IMR-90 (cell line): ENCODE data around the gene PALM3. TPM values are rescaled to one million over a fixed set of nuclear protein-coding genes. Genes with fewer than 3 reads are reported as not detected.

Experiments used
- ATAC-seq: fragments of 200-7000 bp; cut with Tn5 transposase; 2 replicates; pipeline ENCODE4 v1.9.1; 2020; ENCODE audit warnings: low read depth, mild to moderate bottlenecking, moderate library complexity
- BruUV-seq: library from RNA; stranded (reverse); fragments of 400-500 nt; replicated peaks from 2 replicates; lab custom pipeline; 2021; lab: Mats Ljungman, UMichigan
- CTCF ChIA-PET: fragments of 300-600 bp; formaldehyde crosslinking; extraction: SDS; loops from one replicate; lab custom pipeline; 2021; ENCODE audit warnings: antibody characterized with exemption; lab: Yijun Ruan, JAX
- POLR2A ChIA-PET: fragments of 300-600 bp; sonication (Branson Sonifier 250); formaldehyde crosslinking; loops from one replicate; lab custom pipeline; 2022; ENCODE audit warnings: antibody characterized with exemption; ENCODE audit not compliant: unreplicated experiment; lab: Charles Lee
- DNase-seq: peaks from one replicate; pipeline ENCODE4 v3.0.0; 2013
- H2AFZ ChIP-seq: replicated peaks from 2 replicates; pipeline ENCODE3; 2013; ENCODE audit warnings: low read length, mild to moderate bottlenecking; ENCODE audit not compliant: poor library complexity
- H2AK5ac ChIP-seq: 2 replicates; pipeline ENCODE4 v1.6.1; 2013; ENCODE audit warnings: low read depth, low read length, inconsistent platforms
- H2AK9ac ChIP-seq: replicated peaks from 2 replicates; pipeline ENCODE3; 2013; ENCODE audit warnings: mild to moderate bottlenecking, low read depth, low read length, moderate library complexity; ENCODE audit not compliant: poor library complexity
- H2BK120ac ChIP-seq: 2 replicates; pipeline ENCODE4 v1.6.1; 2013; ENCODE audit warnings: low read depth, low read length, inconsistent platforms
- H2BK15ac ChIP-seq: 3 replicates; pipeline ENCODE4 v1.6.1; 2013; ENCODE audit warnings: low read depth, low read length, inconsistent platforms
- H2BK20ac ChIP-seq: 2 replicates; pipeline ENCODE4 v1.6.1; 2013; ENCODE audit warnings: low read depth, mild to moderate bottlenecking, inconsistent platforms, low read length, moderate library complexity
- H2BK5ac ChIP-seq: 2 replicates; pipeline ENCODE4 v1.6.1; 2013; ENCODE audit warnings: mild to moderate bottlenecking, low read depth, low read length, inconsistent platforms; ENCODE audit not compliant: poor library complexity, severe bottlenecking
- H3K14ac ChIP-seq: replicated peaks from 2 replicates; pipeline ENCODE4 v1.6.1; 2013; ENCODE audit warnings: low read depth, low read length, inconsistent platforms
- H3K18ac ChIP-seq: 2 replicates; pipeline ENCODE4 v1.6.1; 2013; ENCODE audit warnings: low read depth, low read length, control low read depth
- H3K23ac ChIP-seq: 2 replicates; pipeline ENCODE4 v1.6.1; 2013; ENCODE audit warnings: low read depth, low read length, inconsistent platforms
- H3K27ac ChIP-seq: 2 replicates; pipeline ENCODE4 v1.5.1; 2013; ENCODE audit warnings: mild to moderate bottlenecking, control low read depth, low read length; ENCODE audit not compliant: insufficient read depth
- H3K27me3 ChIP-seq: 2 replicates; pipeline ENCODE4 v1.6.1; 2013; ENCODE audit warnings: low read length; ENCODE audit not compliant: control insufficient read depth, insufficient read depth
- H3K36me3 ChIP-seq: 2 replicates; pipeline ENCODE4 v1.6.1; 2013; ENCODE audit warnings: low read length, mixed read lengths; ENCODE audit not compliant: control insufficient read depth, insufficient read depth
- H3K4ac ChIP-seq: 2 replicates; pipeline ENCODE4 v1.6.1; 2013; ENCODE audit warnings: low read depth, low read length, inconsistent platforms
- H3K4me1 ChIP-seq: 2 replicates; pipeline ENCODE4 v1.6.1; 2013; ENCODE audit warnings: low read length, mixed read lengths; ENCODE audit not compliant: control insufficient read depth, insufficient read depth
- H3K4me2 ChIP-seq: 2 replicates; pipeline ENCODE4 v1.6.1; 2013; ENCODE audit warnings: low read depth, mild to moderate bottlenecking, control low read depth, low read length, moderate library complexity
- H3K4me3 ChIP-seq: 2 replicates; pipeline ENCODE4 v1.5.1; 2013; ENCODE audit warnings: low read depth, mild to moderate bottlenecking, control low read depth, low read length, moderate library complexity; ENCODE audit not compliant: insufficient read depth
- H3K56ac ChIP-seq: 2 replicates; pipeline ENCODE4 v1.6.1; 2013; ENCODE audit warnings: low read length, inconsistent platforms; ENCODE audit not compliant: insufficient read depth; ENCODE audit errors: extremely low read depth
- H3K79me1 ChIP-seq, 2 experiments: 2 replicates each; pipeline ENCODE4 v1.6.1; 2013; ENCODE audit warnings: low read length in 2 of 2, inconsistent platforms in 1 of 2, low read depth in 1 of 2
- H3K9ac ChIP-seq: 2 replicates; pipeline ENCODE4 v1.6.1; 2013; ENCODE audit warnings: low read depth, low read length, control low read depth
- H3K9me1 ChIP-seq: 2 replicates; pipeline ENCODE4 v1.6.1; 2013; ENCODE audit warnings: low read length, inconsistent platforms; ENCODE audit not compliant: insufficient read depth
- H3K9me3 ChIP-seq: 2 replicates; pipeline ENCODE4 v1.6.1; 2013; ENCODE audit warnings: low read length; ENCODE audit not compliant: control insufficient read depth, insufficient read depth
- H4K20me1 ChIP-seq: 2 replicates; pipeline ENCODE4 v1.6.1; 2013; ENCODE audit warnings: low read length, inconsistent platforms; ENCODE audit not compliant: insufficient read depth
- H4K5ac ChIP-seq: 2 replicates; pipeline ENCODE4 v1.6.1; 2013; ENCODE audit warnings: mild to moderate bottlenecking, low read depth, low read length, control low read depth
- H4K8ac ChIP-seq, 2 experiments: 2 replicates each; pipeline ENCODE4 v1.6.1; 2013; ENCODE audit warnings: low read depth in 2 of 2, low read length in 2 of 2, control low read depth in 1 of 2, inconsistent platforms in 1 of 2
- H4K91ac ChIP-seq: 2 replicates; pipeline ENCODE4 v1.6.1; 2013; ENCODE audit warnings: low read depth, low read length, inconsistent platforms; ENCODE audit not compliant: insufficient read depth
- CHD1 ChIP-seq: IDR thresholded peaks from 2 replicates; pipeline ENCODE4 v1.6.1; 2012; ENCODE audit warnings: low read depth, low read length, improper control_type of control experiment
- NFE2L2 ChIP-seq: fragments of 150-350 bp; IDR thresholded peaks from 2 replicates; pipeline ENCODE4 v1.6.1; 2016; ENCODE audit warnings: low read depth, mild to moderate bottlenecking, low read length
- RAD21 ChIP-seq: IDR thresholded peaks from 2 replicates; pipeline ENCODE4 v1.6.1; 2012; ENCODE audit warnings: low read length, improper control_type of control experiment
- RCOR1 ChIP-seq: IDR thresholded peaks from 2 replicates; pipeline ENCODE4 v1.6.1; 2012; ENCODE audit warnings: mild to moderate bottlenecking, low read length, improper control_type of control experiment; ENCODE audit not compliant: insufficient replicate concordance
- SMC3 ChIP-seq: fragments of 150-350 bp; IDR thresholded peaks from 2 replicates; pipeline ENCODE4 v1.6.1; 2016; ENCODE audit warnings: low read depth, mild to moderate bottlenecking, antibody characterized with exemption, low read length, moderate library complexity
- WGBS, 2 experiments: methylation state at CpG; one replicate each; pipeline versions ENCODE4 v1.1.5 to v1.1.7; 2013; ENCODE audit warnings: missing lambda C conversion rate in 2 of 2; ENCODE audit not compliant: insufficient read length in 1 of 2; ENCODE audit errors: extremely low coverage in 2 of 2; 5-methylcytosine and 5-hydroxymethylcytosine counted together
- dilution Hi-C: fragments of 300-500 bp; cut with HindIII; formaldehyde crosslinking; loops from one replicate; pipeline ENCODE4 v1.14.3; 2018; ENCODE audit warnings: low sequenced_read_pairs; ENCODE audit not compliant: unreplicated experiment
- in situ Hi-C: fragments of 300-500 bp; cut with MboI; formaldehyde crosslinking; loops from 3 replicates; pipeline ENCODE4 v1.14.3; 2019; ENCODE audit warnings: low sequenced_read_pairs, inconsistent platforms, mixed read lengths
- intact Hi-C: fragments of 100-400 bp; cut with micrococcal nuclease; formaldehyde crosslinking; loops from 2 replicates; pipeline ENCODE4 v1.10.0; 2022
- polyA plus RNA-seq, 3 experiments: library from polyadenylated mRNA; depleted of rRNA; stranded (reverse); fragments of >200 nt; gene quantifications; 2 replicates each; pipeline ENCODE4 v1.2.3, GENCODE V29; 2012; ENCODE audit warnings: low replicate concordance in 1 of 3
- total RNA-seq: library from RNA; depleted of rRNA; stranded (reverse); fragments of >200 nt; gene quantifications from 2 replicates; pipeline ENCODE4 v1.2.3, GENCODE V29; 2012
- TF ChIP-seq, protein P1 (sequence below): fragments of 150-350 bp; IDR thresholded peaks from 2 replicates; pipeline ENCODE4 v1.6.1; 2017; ENCODE audit warnings: mild to moderate bottlenecking, antibody characterized with exemption, low read length, low read depth
- TF ChIP-seq, protein P2 (sequence below): conservative IDR thresholded peaks from 2 replicates; pipeline ENCODE4 v1.5.1; 2012; ENCODE audit warnings: mild to moderate bottlenecking, low read depth, low read length, improper control_type of control experiment

Gene PALM3
- total and polyA plus RNA-seq, 2 of the 4 experiments (the other 2 are of a cell fraction), result 0.18 to 0.84 TPM

DNA sequence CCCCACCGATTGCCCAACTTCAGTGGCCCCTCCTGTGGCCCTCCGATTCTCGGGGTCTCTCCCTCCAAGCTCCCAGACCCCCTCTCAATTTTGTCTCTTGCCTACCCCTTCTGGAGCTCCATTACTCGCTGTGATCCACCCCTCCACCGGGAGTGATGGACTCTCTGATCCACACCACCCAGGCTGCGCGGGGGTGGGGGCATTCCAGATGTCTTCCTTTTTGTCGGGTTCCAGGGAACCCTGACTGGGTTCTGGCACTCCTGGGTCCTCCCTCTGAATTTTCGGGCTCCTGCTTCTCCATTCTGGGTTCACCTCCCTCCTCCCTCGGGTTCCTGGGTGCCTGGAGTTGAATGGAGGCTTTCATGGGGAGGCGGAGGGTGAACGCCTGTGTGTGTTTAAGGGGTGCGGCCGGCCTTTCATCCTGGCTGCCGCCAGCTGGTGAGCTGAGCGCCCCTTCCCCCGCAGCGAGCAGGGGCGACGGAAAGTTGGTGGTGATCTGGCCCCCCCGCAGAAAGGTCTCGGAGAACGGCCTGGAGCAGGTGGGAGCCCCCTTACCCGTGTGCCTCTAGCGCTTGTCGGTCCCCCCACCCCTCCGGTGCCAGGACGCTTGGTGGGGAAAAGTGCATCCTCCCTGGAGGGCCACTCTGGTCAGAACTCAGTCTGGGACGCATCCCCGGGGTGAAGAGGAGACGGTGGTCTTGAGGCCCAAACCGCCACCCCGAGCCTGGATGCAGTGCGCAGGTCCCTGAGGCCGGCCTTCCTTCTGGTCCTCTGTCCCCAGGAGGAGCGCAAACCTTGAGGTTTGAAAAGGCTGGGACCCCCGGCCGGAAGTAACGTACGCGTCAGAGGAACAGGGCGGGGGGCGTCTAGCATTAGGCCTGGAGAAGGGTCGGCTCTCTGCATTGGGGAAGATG is 12.3 kb upstream of the PALM3 start:
- peak overlapping the region; percentile 76; the same call in 1 of the 2 replicates for H3K14ac ChIP-seq
- dilution Hi-C loops, result no loop called here
- H2AK5ac ChIP-seq, result no peak overlapping the region; the same call in 1 of the 2 replicates
- intact Hi-C loops, result loop anchor here (2.0 kb wide), 1 partner anchor 477 kb away; no protein-coding TSS in a partner anchor
- peak overlapping the region; percentile 36 to 78; a peak in 3 of 4 replicates for H4K8ac ChIP-seq
- CTCF ChIA-PET, result interaction anchor here (0.6 kb wide), 1 partner anchor 274 kb away, joined by 3 read pairs; no protein-coding TSS in a partner anchor
- H3K27ac ChIP-seq, result peak overlapping the region; percentile 13; the same call in 1 of the 2 replicates
- no peaks in the 10 kb centered on the region for H4K20me1 ChIP-seq
- peaks cover 10% of the 10 kb centered on the region for H3K4me1 ChIP-seq
- no peak overlapping the region for H2BK20ac ChIP-seq
- no peaks in the 10 kb centered on the region for H3K9me3 ChIP-seq
- no peak overlapping the region for H2BK15ac ChIP-seq
- no peaks in the 10 kb centered on the region; the same call in 1 of the 2 replicates for H3K27me3 ChIP-seq
- peak overlapping the region; percentile 57 for H3K9ac ChIP-seq
- peak overlapping the region; percentile 41 for H3K56ac ChIP-seq
- DNase-seq (peak; percentile 25), ATAC-seq (peak; percentile 16)
- peak overlapping the region; percentile 61 for H3K4me3 ChIP-seq
- no TSS peak for BruUV-seq
- H4K91ac ChIP-seq, result no peak overlapping the region; the same call in 1 of the 2 replicates
- in situ Hi-C loops, result loop anchor here (5.0 kb wide), 1 partner anchor 192 kb away; no protein-coding TSS in a partner anchor
- H3K36me3 ChIP-seq, result no peaks in the 10 kb centered on the region
- TF ChIP-seq RCOR1, result no peak
- TF ChIP-seq CHD1, result no peak
- TF ChIP-seq, protein P1, sequence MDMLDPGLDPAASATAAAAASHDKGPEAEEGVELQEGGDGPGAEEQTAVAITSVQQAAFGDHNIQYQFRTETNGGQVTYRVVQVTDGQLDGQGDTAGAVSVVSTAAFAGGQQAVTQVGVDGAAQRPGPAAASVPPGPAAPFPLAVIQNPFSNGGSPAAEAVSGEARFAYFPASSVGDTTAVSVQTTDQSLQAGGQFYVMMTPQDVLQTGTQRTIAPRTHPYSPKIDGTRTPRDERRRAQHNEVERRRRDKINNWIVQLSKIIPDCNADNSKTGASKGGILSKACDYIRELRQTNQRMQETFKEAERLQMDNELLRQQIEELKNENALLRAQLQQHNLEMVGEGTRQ, result no peak
- TF ChIP-seq, protein P2, sequence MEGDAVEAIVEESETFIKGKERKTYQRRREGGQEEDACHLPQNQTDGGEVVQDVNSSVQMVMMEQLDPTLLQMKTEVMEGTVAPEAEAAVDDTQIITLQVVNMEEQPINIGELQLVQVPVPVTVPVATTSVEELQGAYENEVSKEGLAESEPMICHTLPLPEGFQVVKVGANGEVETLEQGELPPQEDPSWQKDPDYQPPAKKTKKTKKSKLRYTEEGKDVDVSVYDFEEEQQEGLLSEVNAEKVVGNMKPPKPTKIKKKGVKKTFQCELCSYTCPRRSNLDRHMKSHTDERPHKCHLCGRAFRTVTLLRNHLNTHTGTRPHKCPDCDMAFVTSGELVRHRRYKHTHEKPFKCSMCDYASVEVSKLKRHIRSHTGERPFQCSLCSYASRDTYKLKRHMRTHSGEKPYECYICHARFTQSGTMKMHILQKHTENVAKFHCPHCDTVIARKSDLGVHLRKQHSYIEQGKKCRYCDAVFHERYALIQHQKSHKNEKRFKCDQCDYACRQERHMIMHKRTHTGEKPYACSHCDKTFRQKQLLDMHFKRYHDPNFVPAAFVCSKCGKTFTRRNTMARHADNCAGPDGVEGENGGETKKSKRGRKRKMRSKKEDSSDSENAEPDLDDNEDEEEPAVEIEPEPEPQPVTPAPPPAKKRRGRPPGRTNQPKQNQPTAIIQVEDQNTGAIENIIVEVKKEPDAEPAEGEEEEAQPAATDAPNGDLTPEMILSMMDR, result no peak
- no peak for TF ChIP-seq SMC3
- no peak for TF ChIP-seq NFE2L2
- no peak for TF ChIP-seq RAD21
- H3K23ac ChIP-seq, result peak overlapping the region; percentile 59
- no peak overlapping the region for H3K18ac ChIP-seq
- peak overlapping the region; percentile 88 for H3K4me2 ChIP-seq
- peaks cover 0 to 14% of the 10 kb centered on the region in 2 experiments; a peak in 1 of 4 replicates for H3K79me1 ChIP-seq
- 0 out of 2 replicates have a peak overlapping the region, but pooled peaks have one; percentile 15 for H2BK120ac ChIP-seq
- POLR2A ChIA-PET, result no interaction called here
- H4K5ac ChIP-seq, result no peak overlapping the region; the same call in 1 of the 2 replicates
- H2BK5ac ChIP-seq, result peak overlapping the region; percentile 1
- 13% methylated on average over 14 of the region's 44 CpGs; no CpG with 5 or more reads in 1 of the 2 experiments for WGBS, 2 experiments
- H2AFZ ChIP-seq, result peak overlapping the region; percentile 96
- H2AK9ac ChIP-seq, result peak overlapping the region; percentile 85
- H3K9me1 ChIP-seq, result no peaks in the 10 kb centered on the region
- peak overlapping the region; percentile 43 for H3K4ac ChIP-seq
